BLaER1 (cell line): ENCODE measurements around the gene SLC25A39.
"Not testable (repeated sequence)": the region's sequence is repeated elsewhere in the genome, so short reads cannot be mapped to it uniquely, and the experiment has no call there.

Source experiments
- H3K27ac ChIP-seq: shearing (Covaris generic); formaldehyde crosslinking; 2 replicates; pipeline ENCODE4 v1.8.1; 2022
- H3K27me3 ChIP-seq: shearing (Covaris generic); formaldehyde crosslinking; 2 replicates; pipeline ENCODE4 v1.8.1; 2022
- H3K36me3 ChIP-seq: shearing (Covaris generic); formaldehyde crosslinking; 2 replicates; pipeline ENCODE4 v1.8.1; 2022
- H3K4me1 ChIP-seq: shearing (Covaris generic); formaldehyde crosslinking; 2 replicates; pipeline ENCODE4 v1.8.1; 2022
- H3K4me2 ChIP-seq: shearing (Covaris generic); formaldehyde crosslinking; 2 replicates; pipeline ENCODE4 v1.8.1; 2022
- H3K4me3 ChIP-seq: shearing (Covaris generic); formaldehyde crosslinking; 2 replicates; pipeline ENCODE4 v1.8.1; 2022
- H3K9ac ChIP-seq: shearing (Covaris generic); formaldehyde crosslinking; 2 replicates; pipeline ENCODE4 v1.8.1; 2022
- H3K9me3 ChIP-seq: shearing (Covaris generic); formaldehyde crosslinking; 2 replicates; pipeline ENCODE4 v1.8.1; 2022
- H4K20me1 ChIP-seq: shearing (Covaris generic); formaldehyde crosslinking; 2 replicates; pipeline ENCODE4 v1.8.1; 2022
- Cebpa-rat ChIP-seq: shearing (Covaris generic); IDR thresholded peaks from 2 replicates; pipeline ENCODE4 v1.8.1; 2022

The SLC25A39 gene

GRCh38 chr17:44348234-44348987 lies 23.8 kb upstream of the SLC25A39 start:
- Histone ChIP-seq H3K4me3 (no peak overlapping the region), H4K20me1 (peaks cover 59% of the 10 kb centered on the region), H3K36me3 (peaks cover 42% of the 10 kb centered on the region), H3K9ac (peak overlapping the region; percentile 12; the same call in 1 of the 2 replicates), H3K9me3 (no peaks in the 10 kb centered on the region), H3K27ac (peak overlapping the region; percentile 62), H3K4me2 (peak overlapping the region; percentile 92), H3K27me3 (peaks cover 14% of the 10 kb centered on the region), H3K4me1 (peaks cover 52% of the 10 kb centered on the region)
- TF ChIP-seq Cebpa-rat = no peak

GRCh38 chr17:44347206-44348055 lies 22.8 kb upstream of the SLC25A39 start:
- not testable (repeated sequence) for H3K4me3 ChIP-seq, H3K9ac ChIP-seq, H3K27me3 ChIP-seq, H3K9me3 ChIP-seq
- peak overlapping the region; percentile 62 for H3K27ac ChIP-seq
- peak overlapping the region; percentile 92 for H3K4me2 ChIP-seq
- H4K20me1 ChIP-seq = peaks cover 49% of the 10 kb centered on the region
- peaks cover 34% of the 10 kb centered on the region for H3K36me3 ChIP-seq
- H3K4me1 ChIP-seq = peaks cover 51% of the 10 kb centered on the region

GRCh38 chr17:44346064-44346844 lies 21.6 kb upstream of the SLC25A39 start:
- H3K36me3 ChIP-seq = peaks cover 22% of the 10 kb centered on the region
- peak overlapping the region; percentile 68 for H3K27ac ChIP-seq
- no peaks in the 10 kb centered on the region for H3K9me3 ChIP-seq
- H3K4me1 ChIP-seq = peaks cover 51% of the 10 kb centered on the region
- peaks cover 37% of the 10 kb centered on the region for H4K20me1 ChIP-seq
- H3K27me3 ChIP-seq = no peaks in the 10 kb centered on the region
- H3K9ac ChIP-seq = peak overlapping the region; percentile 83
- H3K4me3 ChIP-seq = peak overlapping the region; percentile 88
- H3K4me2 ChIP-seq = peak overlapping the region; percentile 92
- TF ChIP-seq Cebpa-rat = no peak

GRCh38 chr17:44345454-44346026 lies 20.9 kb upstream of the SLC25A39 start:
- H4K20me1 ChIP-seq = peaks cover 30% of the 10 kb centered on the region
- H3K27me3 ChIP-seq = no peaks in the 10 kb centered on the region
- H3K9ac ChIP-seq = peak overlapping the region; percentile 83
- peak overlapping the region; percentile 92 for H3K4me2 ChIP-seq
- peaks cover 51% of the 10 kb centered on the region for H3K4me1 ChIP-seq
- H3K36me3 ChIP-seq = peaks cover 15% of the 10 kb centered on the region
- no peaks in the 10 kb centered on the region for H3K9me3 ChIP-seq
- peak overlapping the region; percentile 88 for H3K4me3 ChIP-seq
- H3K27ac ChIP-seq = peak overlapping the region; percentile 68
- TF ChIP-seq Cebpa-rat = no peak

- Histone ChIP-seq H3K27ac (peak within 1 kb of the TSS; percentile 68), H3K4me1 (peaks cover 51% of the 10 kb centered on the region), H3K4me3 (peak within 1 kb of the TSS; percentile 88), H3K4me2 (peak within 1 kb of the TSS; percentile 92), H3K9ac (peak within 1 kb of the TSS; percentile 83), H4K20me1 (peaks cover 27% of the 10 kb centered on the region), H3K9me3 (no peaks in the 10 kb centered on the region), H3K36me3 (peaks cover 10% of the 10 kb centered on the region), H3K27me3 (no peaks in the 10 kb centered on the region)
- TF ChIP-seq Cebpa-rat = no peak
These were observed 20.4 kb upstream of the SLC25A39 start, which contains the start of gene GRN for GRCh38 chr17:44344939-44345453. TSS of gene GRN (plus strand) at chr17:44345302. CDS start at chr17:44349165, 3,863 bp downstream.

- H3K4me2 ChIP-seq = peak overlapping the region; percentile 92
- no peak overlapping the region for H3K9ac ChIP-seq
- H4K20me1 ChIP-seq = peaks cover 15% of the 10 kb centered on the region
- no peaks in the 10 kb centered on the region for H3K36me3 ChIP-seq
- H3K27me3 ChIP-seq = no peaks in the 10 kb centered on the region
- no peak for TF ChIP-seq Cebpa-rat
- peaks cover 45% of the 10 kb centered on the region for H3K4me1 ChIP-seq
- no peaks in the 10 kb centered on the region for H3K9me3 ChIP-seq
- no peak overlapping the region for H3K27ac ChIP-seq
- H3K4me3 ChIP-seq = no peak overlapping the region
These were observed 19.0 kb upstream of the SLC25A39 start for GRCh38 chr17:44343510-44344209.

- H3K4me2 ChIP-seq, H3K9ac ChIP-seq: not testable (repeated sequence)
These were observed 15.9 kb upstream of the SLC25A39 start for GRCh38 chr17:44340553-44340952.

GRCh38 chr17:44338702-44339101 lies 14.1 kb upstream of the SLC25A39 start:
- Histone ChIP-seq H4K20me1 (no peaks in the 10 kb centered on the region), H3K4me2 (peak overlapping the region; percentile 40), H3K9ac (no peak overlapping the region), H3K4me1 (peaks cover 20% of the 10 kb centered on the region), H3K27me3 (no peaks in the 10 kb centered on the region), H3K9me3 (no peaks in the 10 kb centered on the region), H3K4me3 (no peak overlapping the region), H3K27ac (no peak overlapping the region), H3K36me3 (no peaks in the 10 kb centered on the region)
- TF ChIP-seq Cebpa-rat = no peak

More at GRCh38 chr17:44340553-44340952, 15.9 kb upstream of the SLC25A39 start:
- not testable (repeated sequence) for H3K27ac ChIP-seq, H4K20me1 ChIP-seq, H3K27me3 ChIP-seq, H3K9me3 ChIP-seq, H3K36me3 ChIP-seq, H3K4me3 ChIP-seq
- H3K4me1 ChIP-seq = peaks cover 18% of the 10 kb centered on the region

- Histone ChIP-seq H3K36me3 (no peaks in the 10 kb centered on the region), H3K4me1 (peaks cover 27% of the 10 kb centered on the region), H3K4me3 (no peak overlapping the region), H3K27me3 (no peaks in the 10 kb centered on the region), H3K9ac (no peak overlapping the region), H4K20me1 (no peaks in the 10 kb centered on the region), H3K4me2 (no peak overlapping the region), H3K9me3 (no peaks in the 10 kb centered on the region), H3K27ac (no peak overlapping the region)
- TF ChIP-seq Cebpa-rat = no peak
These were observed 11.3 kb upstream of the SLC25A39 start for GRCh38 chr17:44335968-44336367.
